Muscle of back (tissue), 11 donors: ENCODE results near the gene FAM193A. TPM values are rescaled to one million over a fixed set of nuclear protein-coding genes. Genes with fewer than 3 reads are reported as not detected.
A peak's percentile ranks its signal among the peaks of the same experiment; 100 is the strongest.
"Not testable (repeated sequence)": the region's sequence is repeated elsewhere in the genome, so short reads cannot be mapped to it uniquely, and the experiment has no call there.

ENCODE experiments used
- DNase-seq, 3 donors: peaks; one replicate each; pipeline versions ENCODE4 v3.0.0 to v3.0.0-alpha.2; 2013
- polyA plus RNA-seq, 10 donors: library from polyadenylated mRNA; unstranded; fragments of 120-200 nt; gene quantifications; one replicate each; pipeline ENCODE4 v1.2.1, GENCODE V29; 2013; ENCODE audit not compliant: insufficient read length in 10 of 10

Gene FAM193A
- polyA plus RNA-seq, 10 donors, result 15.7 to 21.4 (median 17.4) TPM

DNA sequence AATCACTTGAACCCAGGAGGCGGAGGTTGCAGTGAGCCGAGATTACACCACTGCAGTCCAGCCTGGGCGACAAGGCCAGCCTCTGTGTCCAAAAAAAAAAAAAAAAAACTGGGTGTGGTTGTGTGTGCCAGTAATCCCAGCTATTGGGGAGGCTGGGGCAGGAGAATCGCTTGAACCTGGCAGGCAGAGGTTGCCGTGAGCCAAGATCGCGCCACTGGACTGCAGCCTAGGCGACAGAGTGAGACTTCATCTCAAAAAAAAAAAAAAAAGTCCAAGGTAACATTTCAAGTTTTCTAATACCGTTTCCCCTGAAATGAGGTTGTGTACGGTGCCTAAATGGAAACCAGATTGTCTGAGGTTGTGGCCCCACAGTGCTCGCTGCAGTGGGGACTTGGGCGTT, 35.6 kb downstream of the FAM193A start:
- DNase-seq, result no peak

DNA sequence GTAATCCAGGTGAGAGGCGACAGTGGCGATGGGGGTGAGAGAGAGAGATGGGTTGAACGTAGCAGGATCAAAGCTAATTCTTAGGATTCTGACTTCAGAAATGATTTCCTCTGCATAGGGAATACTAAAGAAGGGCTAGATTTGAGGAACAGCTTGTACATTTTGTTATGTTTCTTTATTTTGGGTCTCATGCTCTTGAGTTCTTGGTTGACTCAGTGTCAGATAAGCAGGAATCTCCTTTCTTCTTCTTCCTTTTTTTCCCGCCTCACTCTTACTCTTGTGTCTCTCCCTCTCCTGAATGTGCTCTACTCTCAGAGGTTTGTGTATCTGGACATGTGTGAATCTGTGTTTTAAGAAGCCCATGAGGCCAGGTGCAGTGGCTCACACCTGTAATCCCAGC, 36.4 kb downstream of the FAM193A start:
- no peak for DNase-seq

DNA sequence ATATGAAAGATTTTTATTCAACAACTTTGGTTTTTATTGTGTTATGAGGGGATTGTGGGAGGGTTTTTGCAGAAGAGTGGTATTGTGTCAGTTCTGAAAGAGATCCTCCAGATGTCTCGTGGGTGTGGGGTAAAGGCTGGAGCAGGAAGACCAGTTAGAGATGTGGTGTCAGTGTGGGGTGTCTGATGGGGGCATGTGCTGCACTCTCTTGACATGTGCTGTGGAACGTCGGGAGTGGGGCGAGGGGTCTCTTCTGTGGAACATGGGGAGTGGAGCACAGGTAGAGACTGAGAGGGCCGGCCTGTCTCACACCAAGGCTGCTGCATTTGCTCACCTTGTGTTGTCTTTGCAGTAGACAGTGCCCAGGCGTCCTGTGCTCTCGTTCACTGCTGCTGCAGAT, 37.6 kb downstream of the FAM193A start:
- DNase-seq, result no peak

DNA sequence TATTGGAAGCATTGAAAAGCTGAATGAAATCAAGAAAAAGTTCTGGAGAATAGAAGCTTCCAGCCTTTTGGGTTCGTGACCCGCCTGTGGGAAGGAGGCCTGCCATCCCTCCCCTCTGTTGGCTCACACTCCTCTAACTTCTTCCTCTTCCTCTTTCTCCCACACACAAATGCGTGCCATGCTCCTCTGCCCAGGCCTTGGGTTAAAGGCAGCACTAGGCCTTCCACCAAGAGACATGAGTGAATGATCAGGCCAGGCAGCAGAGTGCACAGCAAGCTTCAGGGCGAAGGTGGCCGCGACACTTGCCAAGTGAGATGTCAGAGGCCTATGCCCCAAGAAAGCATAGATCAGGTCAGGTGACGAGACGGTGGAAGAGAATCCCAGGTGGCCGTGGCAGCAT, 38.4 kb downstream of the FAM193A start:
- no peak for DNase-seq

DNA sequence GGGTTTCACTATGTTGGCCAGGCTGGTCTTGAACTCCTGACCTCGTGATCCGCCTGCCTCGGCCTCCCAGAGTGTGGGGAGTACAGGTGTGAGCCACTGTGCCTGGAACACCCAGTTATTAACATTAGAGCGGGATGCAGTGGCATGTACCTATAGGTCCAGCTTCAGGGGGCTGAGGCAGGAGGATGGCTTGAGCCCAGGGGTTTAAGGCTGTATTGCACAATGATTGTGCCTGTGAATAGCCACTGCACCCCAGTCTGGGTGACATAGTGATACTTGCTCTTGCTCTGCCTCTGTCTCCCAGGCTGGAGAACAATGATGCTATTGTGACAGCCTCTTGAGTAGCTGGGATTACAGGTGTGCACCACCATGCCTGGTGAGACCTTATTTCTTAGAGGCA, 39.8 kb downstream of the FAM193A start:
- DNase-seq, result no peak

DNA sequence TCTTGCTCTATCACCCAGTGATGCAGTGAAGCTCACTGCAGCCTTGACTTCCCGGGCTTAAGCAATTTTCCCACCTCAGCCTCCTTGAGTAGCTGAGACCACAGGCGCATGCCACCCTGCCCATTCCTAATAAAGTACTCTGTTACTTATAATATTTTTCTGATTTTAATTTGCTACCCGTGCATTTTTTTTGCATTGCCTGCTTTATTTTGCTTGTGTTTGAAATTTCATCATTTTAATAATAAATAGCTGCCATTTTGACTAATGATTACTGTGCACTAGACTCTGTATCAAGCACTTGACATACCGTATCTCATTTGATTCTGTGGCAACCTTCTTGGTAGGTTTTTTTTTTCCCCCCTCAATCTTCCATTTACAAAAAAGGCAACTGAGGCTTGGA, 41.7 kb downstream of the FAM193A start:
- no peak for DNase-seq

DNA sequence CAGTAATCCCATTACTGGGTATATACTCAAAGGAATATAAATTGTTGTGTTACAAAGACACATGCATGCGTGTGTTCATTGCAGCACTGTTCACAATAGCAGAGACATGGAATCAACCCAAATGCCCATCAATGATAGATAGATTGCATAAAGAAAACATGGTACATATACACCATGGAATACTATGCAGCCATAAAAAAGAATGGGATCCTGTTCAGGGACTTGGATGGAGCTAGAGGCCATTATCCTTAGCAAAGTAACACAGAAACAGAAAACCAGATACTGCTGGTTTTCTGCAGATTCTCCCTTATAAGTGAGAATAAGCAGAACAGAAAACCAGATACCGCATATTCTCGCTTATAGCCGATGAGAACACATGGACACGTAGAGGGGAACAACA, 43.5 kb downstream of the FAM193A start:
- no peak for DNase-seq

DNA sequence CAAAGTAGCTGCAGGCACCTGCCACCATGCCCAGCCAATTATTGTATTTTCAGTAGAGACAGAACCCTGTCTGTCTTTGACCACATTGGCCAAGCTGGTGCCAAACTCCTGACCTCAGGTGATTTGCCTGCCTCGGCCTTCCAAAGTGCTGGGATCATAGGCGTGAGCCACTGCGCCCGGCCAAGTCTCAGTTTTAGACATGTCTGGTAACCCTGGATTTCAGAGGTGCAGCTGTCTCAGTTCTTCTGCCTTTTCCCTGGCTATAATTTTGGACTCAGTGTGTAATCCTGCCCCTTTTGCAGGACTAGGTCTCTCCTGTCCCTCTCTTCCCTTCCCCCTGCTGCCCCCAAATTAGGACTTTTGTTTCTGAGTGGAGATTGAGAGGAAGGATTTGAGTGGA, 46.6 kb downstream of the FAM193A start:
- no peak for DNase-seq

DNA sequence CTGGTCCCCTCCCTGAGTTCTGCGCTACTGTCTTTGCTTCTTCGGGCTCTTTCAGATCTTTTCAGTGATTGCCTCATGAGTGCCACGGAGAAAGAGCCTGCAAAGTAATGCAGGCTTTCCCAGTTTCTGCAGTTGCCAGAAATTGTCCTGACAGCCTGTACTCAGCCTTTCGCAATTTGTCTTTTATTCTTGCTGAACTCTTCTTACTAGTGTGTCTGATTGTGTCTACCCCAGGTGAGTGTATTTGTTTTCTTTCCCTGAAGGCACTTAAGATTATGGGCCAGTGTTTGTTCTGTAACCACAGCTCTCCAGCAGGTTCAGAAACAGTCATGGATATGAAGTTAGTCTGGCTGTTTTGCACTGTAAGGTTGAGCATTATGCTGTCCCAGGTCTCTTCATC, 47.1 kb downstream of the FAM193A start:
- DNase-seq, result peak in 1 of 3 donors; percentile 21

DNA sequence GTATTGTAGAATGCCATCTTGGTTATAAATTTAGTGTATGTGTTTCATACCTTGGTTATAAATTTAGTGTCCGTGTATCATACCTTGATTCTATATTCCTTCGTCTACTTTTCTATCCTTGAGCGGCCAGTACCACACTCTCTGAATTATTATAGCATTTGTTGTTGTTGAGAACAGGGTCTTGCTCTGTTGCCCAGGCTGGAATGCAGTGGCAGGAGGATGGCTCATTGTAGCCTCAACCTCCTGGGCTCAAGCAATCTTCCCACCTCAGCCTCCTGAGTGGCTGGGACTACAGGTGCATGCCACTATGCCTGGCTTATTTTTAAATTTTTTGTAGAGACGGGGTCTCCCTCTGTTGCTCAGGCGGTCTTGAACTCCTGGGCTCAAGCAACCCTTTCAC, 50.1 kb downstream of the FAM193A start:
- DNase-seq, result no peak

DNA sequence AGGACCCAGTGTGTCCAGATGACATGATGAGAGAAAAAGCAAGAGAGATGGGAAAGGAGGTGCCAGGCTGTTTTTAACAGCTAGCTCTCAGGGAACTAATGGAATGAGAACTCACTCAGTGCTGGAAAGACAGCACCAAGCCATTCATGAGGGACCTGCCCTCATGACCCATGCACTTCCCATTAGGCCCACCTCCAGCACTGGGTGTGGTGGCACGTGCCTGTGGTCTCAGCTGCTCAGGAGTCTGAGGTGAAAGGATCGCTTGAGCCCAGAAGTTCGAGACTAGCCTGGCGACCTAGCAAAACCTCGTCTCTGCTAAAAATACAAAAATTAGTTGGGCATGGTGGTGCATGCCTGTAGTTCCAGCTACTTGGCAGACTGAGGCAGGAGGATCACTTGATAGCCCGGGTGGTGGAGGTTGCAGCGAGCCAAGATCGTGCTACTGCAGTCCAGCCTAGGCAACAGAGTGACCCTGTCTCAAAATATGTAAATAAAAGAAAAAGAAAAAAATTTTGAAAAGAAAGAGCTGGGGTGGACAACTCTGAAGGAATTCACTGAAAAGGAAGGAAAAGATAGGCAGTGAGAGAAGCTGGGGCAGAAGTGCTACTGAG, 50.9 kb downstream of the FAM193A start:
- DNase-seq, result no peak

DNA sequence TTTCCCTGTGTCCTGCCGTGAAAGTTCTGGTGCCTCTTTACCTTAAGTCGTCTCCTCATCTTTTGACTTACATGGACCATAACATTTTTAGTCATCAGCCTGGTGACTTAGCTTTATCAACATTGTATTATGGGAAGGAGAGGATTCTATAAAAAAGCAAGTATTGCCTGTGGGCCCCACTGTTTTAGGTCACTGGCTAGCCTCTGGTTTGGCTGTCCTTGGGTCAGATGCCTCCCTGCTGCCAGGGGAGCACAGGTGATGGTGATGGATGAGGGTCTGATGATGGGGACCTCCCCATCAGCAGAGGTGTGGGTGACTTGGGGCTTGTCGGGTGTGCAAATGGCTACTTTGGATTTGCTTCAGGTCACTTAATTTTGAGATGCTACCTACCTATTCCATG, 51.8 kb downstream of the FAM193A start:
- DNase-seq, result no peak

DNA sequence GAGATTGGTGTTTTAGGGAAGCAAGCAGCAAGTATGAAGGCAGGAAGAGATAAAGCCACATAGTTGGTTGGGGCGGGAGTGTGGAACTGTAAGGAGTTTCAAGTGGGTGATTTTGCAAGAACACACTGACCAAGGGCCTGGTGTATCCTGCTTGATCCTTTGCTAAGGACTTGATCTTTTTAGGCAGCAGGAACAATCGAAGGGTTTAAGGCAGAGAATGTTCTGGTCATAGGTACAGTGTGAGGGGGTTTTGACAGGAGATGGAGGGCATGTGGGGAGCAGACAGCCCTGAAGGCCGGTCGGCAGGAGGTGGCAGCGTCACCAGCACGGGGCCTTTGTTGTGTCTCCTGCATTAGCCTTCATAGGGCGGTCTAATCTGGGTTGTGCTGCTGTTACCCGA, 54.7 kb downstream of the FAM193A start:
- DNase-seq, result no peak

DNA sequence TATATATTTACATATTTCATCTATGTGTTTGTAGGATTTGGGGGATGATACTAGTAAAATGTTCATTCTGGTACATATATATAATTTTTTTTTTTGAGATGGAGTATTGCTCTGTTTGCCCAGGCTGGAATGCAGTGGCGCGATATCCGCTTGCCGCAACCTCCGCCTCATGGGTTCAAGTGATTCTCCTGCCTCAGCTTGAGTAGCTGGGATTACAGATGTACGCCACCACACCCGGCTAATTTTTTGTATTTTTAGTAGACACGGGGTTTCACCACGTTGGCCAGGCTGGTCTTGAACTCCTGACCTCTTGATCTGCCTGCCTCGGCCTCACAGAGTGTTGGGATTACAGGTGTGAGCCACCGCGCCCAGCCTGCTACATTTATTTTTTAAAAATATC, 55.6 kb downstream of the FAM193A start:
- DNase-seq, result not testable (repeated sequence)

DNA sequence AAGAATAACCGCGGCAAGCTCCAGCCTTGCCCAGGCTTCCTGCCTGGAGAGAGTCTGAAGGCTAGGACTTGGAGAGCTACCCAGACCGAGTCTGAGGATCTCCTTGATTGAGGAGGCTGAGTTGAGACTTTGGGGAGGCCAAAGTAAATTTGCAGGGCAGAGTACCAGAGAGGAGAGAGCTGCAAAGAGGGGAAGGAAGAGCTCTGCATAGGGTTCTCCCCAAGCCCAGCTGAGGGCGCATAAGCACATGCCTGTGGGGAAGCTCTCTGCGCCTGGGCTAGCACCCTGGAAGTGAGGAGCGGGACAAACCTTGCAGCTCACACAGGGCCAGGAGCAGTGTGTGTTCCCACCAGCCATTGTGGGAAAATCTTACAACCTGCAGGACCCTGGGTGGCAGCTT, 56.1 kb downstream of the FAM193A start:
- no peak for DNase-seq

DNA sequence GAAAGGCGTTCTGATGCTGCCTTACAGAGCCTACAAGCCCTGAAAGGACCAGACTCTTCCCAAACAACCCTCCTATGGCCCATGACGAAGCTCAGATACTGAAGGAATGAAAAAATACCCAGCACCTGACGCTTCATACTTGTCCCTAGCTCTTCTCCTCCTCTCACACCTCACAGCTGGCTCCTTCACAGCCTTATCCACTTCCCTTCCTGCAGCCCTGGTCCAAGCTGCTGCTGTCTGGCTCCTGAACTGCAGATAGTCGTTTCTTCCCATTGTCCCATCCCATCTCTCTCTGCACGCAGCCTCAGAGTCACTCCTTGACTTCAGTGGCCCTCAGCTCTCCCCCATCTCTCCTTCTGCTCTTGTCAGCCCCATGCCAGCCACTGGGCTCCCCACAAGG, 56.6 kb downstream of the FAM193A start:
- no peak for DNase-seq

DNA sequence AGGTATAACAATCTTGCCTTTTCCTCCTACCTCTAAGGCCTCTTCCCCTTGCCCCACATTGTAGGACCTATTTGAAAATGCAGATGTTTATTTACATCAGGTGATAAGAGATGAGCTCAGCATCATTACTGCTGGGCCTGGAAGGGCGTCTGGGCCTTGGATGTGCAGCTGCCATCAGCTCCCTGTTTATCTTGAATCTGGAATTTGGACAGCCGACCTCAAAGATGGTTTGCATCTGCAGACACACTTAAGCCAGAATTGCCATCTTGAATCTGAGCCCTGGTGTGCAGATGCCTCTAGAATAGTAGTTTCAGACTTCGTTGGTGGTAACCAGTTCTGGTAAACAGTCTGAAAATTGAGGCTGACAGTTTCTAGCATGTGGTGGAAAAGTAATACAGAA, 59.0 kb downstream of the FAM193A start:
- no peak for DNase-seq

DNA sequence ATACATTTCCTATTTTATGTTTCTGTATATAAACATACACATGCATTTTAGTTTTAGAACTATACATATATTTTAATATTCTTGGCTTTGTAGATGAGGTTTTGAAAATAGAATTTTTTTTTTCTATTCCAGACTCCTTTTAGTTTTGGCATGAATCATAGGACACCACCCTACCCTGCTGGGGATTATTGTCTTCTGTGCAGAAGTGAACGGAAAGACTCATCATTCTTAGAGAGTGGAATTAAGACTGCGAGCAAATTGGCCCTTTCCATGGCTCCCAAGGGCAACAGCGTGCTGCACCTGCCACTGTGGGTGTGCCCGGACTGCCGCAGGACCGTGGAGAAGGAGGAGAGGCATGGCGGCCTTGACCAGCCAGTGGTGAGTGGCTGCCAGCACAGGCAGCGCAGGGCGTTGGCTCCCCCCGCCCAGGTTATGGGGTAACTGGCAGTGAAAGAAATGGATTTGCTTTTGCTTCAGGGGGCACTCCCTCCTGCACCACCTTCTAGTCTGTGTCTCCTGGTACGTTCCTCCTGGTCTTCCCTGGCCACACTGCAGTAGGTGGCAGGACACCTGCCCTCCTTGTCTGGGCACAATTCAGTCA, 59.6 kb downstream of the FAM193A start:
- no peak for DNase-seq

DNA sequence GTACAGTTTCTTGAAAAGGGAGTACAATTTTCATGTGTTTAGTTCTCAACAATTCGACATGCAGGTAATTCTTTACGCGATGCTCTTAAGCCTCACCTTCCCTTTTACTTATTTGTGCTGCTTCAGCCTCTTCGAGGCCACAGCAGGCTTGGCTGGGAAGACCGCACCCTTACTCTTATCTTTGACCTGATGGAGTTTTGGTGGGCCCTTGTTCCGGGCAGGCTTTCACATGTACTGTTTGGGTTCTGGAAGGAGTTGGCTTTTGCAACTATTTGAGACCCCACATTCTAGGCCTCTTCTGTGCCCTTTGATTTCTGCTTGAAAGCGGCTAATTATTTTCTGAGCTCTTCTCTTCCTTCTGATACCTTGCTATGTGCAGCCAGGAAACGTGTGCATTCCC, 60.2 kb downstream of the FAM193A start:
- DNase-seq, result no peak

DNA sequence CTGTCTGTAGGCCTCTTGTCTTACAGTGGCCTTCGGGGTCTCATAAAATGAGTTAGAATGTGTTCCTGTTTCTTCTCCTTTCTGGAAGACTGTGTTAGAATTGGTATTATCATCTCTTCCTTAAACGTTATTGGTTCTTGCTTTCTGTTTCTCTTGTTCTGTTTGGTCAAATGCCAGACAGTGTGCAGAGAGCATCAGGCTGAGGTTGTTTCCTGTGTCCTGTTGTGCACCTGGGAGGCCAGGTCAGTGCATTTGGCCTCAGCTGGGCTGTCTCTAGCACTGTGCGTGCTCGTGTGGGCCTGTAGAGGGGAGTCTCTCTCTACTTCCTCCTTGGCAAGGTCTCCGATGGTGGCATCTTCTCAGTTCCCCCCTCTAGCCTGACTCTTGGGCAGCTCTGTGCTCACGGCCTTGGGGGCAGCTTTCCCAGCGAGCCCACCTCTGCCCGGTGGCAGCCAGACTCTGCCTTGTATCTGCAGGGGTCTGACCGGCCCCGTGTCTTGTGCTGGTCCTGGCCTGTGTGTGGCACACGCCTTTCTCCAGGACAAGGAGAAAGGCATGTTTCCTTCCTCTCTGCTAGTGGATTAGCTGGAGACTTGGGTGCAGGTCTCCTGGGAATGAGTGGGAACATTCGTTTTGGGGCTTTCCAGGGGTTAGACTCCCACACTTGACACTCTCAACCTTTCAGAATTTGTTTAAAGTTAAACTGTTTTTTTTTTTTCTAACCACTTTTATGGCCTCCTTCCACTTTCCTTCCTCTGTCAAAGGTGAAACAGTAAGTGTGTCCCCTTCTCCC, 62.3 kb downstream of the FAM193A start:
- DNase-seq, result peak in 1 of 3 donors; percentile 68

DNA sequence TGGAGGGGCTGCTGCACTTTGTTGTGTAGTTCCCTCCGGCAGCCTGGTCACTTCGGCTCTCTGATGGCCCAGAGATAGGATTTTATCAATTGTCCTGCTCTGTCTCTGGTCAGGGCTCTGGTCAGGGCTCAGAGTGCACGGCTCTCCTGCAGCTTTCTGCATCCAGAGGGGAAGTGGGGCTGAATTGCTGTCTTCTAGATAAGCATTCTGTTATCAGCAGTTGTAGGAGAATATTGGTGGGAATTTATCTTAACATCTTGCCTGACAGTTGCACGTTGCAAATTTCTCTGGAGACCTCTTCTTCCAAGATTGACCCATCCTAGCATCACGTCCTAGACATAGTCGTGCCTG, 62.8 kb downstream of the FAM193A start:
- no peak for DNase-seq

DNA sequence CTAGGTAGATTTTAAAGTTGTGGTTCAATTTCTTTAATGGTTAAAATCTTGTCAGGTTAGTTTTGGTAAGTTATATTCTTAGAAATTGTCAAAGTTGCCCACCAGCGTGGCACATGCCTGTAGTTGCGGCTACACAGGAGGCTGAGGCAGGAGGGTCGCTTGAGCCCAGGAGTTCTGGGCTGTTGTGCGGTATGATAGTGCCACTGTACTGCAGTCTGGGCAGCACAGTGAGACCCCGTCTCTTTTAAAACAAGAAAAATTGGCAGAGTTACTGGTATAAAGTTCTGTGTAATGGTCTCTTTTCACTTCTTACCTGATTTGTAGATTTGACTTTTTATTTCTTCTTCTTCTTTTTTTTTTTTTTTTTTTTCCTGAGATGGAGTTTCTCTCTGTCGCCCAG, 64.4 kb downstream of the FAM193A start:
- DNase-seq, result no peak

DNA sequence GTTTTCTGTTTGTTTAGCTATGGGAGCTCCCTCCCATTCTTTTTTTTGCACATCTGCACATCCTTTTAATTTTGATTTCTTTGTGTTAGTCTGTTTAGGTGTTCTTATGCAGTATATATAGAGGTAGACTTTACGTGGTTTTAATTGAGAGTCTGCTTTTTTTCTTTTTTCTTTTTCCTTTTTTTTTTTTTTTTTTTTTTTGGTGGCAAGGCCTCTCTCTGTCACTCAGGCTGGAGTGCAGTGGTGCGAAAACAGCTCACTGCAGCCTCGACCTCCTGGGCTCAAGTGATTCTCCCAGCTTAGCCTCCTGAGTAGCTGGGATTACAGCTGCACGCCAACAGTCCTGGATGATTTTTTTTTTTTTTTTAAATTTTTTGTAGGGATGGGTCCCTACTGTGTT, 68.2 kb downstream of the FAM193A start:
- no peak for DNase-seq
